ENCODE data around the gene AIF1L.
A peak's percentile ranks its signal among the peaks of the same experiment; 100 is the strongest.
"Not testable (repeated sequence)": the region's sequence is repeated elsewhere in the genome, so short reads cannot be mapped to it uniquely, and the experiment has no call there.

Gene AIF1L

GRCh38 chr9:131090025-131090787, 6.1 kb upstream of the AIF1L start:
- Mint-ChIP-seq H3K36me3 (no peaks in the 10 kb centered on the region), H3K4me1 (no peaks in the 10 kb centered on the region), H3K9me3 (no peaks in the 10 kb centered on the region), H3K27ac (no peak overlapping the region), H3K27me3 (peaks cover 35% of the 10 kb centered on the region), H3K4me3 (no peak overlapping the region)
- ATAC-seq, result no peak

GRCh38 chr9:131091352-131091992, 4.9 kb upstream of the AIF1L start:
- H3K9me3 Mint-ChIP-seq, result no peaks in the 10 kb centered on the region
- no peak overlapping the region for H3K27ac Mint-ChIP-seq
- peaks cover 6% of the 10 kb centered on the region for H3K4me1 Mint-ChIP-seq
- no peaks in the 10 kb centered on the region for H3K36me3 Mint-ChIP-seq
- H3K4me3 Mint-ChIP-seq, result no peak overlapping the region
- peaks cover 46% of the 10 kb centered on the region for H3K27me3 Mint-ChIP-seq
- no peak for ATAC-seq

- H3K36me3 Mint-ChIP-seq, result no peaks in the 10 kb centered on the region
Measured at GRCh38 chr9:131092030-131092429, 4.3 kb upstream of the AIF1L start.

GRCh38 chr9:131092548-131093440, 3.5 kb upstream of the AIF1L start:
- H3K4me3 Mint-ChIP-seq, result no peak overlapping the region
- H3K9me3 Mint-ChIP-seq, result no peaks in the 10 kb centered on the region
- H3K4me1 Mint-ChIP-seq, result peaks cover 13% of the 10 kb centered on the region
- no peak overlapping the region for H3K27ac Mint-ChIP-seq
- peaks cover 52% of the 10 kb centered on the region for H3K27me3 Mint-ChIP-seq
- H3K36me3 Mint-ChIP-seq, result no peaks in the 10 kb centered on the region
- no peak for ATAC-seq

More at GRCh38 chr9:131092030-131092429, 4.3 kb upstream of the AIF1L start:
- Mint-ChIP-seq H3K27me3 (peaks cover 48% of the 10 kb centered on the region), H3K27ac (no peak overlapping the region), H3K9me3 (no peaks in the 10 kb centered on the region), H3K4me1 (peaks cover 7% of the 10 kb centered on the region), H3K4me3 (no peak overlapping the region)
- no peak for ATAC-seq

GRCh38 chr9:131094015-131094414, 2.3 kb upstream of the AIF1L start:
- ATAC-seq, result no peak
- H3K9me3 Mint-ChIP-seq, result no peaks in the 10 kb centered on the region
- H3K27me3 Mint-ChIP-seq, result peaks cover 59% of the 10 kb centered on the region
- H3K36me3 Mint-ChIP-seq, result no peaks in the 10 kb centered on the region
- H3K4me3 Mint-ChIP-seq, result no peak overlapping the region
- H3K27ac Mint-ChIP-seq, result no peak overlapping the region
- peaks cover 17% of the 10 kb centered on the region for H3K4me1 Mint-ChIP-seq

- H3K9me3 Mint-ChIP-seq, result no peaks in the 10 kb centered on the region
- peaks cover 20% of the 10 kb centered on the region for H3K4me1 Mint-ChIP-seq
- H3K27ac Mint-ChIP-seq, result no peak overlapping the region
- no peak overlapping the region for H3K4me3 Mint-ChIP-seq
- ATAC-seq, result no peak
- no peaks in the 10 kb centered on the region for H3K36me3 Mint-ChIP-seq
- peaks cover 65% of the 10 kb centered on the region for H3K27me3 Mint-ChIP-seq
Measured at GRCh38 chr9:131094622-131095021, 1.7 kb upstream of the AIF1L start.

- H3K36me3 Mint-ChIP-seq, result no peaks in the 10 kb centered on the region
- ATAC-seq, result no peak
- H3K4me3 Mint-ChIP-seq, result peak overlapping the region; percentile 43
- H3K27me3 Mint-ChIP-seq, result peaks cover 76% of the 10 kb centered on the region
- H3K4me1 Mint-ChIP-seq, result peaks cover 20% of the 10 kb centered on the region
- H3K27ac Mint-ChIP-seq, result no peak overlapping the region
- no peaks in the 10 kb centered on the region for H3K9me3 Mint-ChIP-seq
Measured at GRCh38 chr9:131095666-131096268, 564 bp upstream of the AIF1L start.

GRCh38 chr9:131097126-131097947, 1.0 kb downstream of the AIF1L start:
- Mint-ChIP-seq H3K27ac (no peak overlapping the region), H3K4me3 (peak overlapping the region; percentile 62), H3K36me3 (no peaks in the 10 kb centered on the region), H3K27me3 (peaks cover 81% of the 10 kb centered on the region), H3K9me3 (no peaks in the 10 kb centered on the region), H3K4me1 (peaks cover 20% of the 10 kb centered on the region)
- no peak for ATAC-seq

GRCh38 chr9:131097948-131098278, 1.6 kb downstream of the AIF1L start:
- Mint-ChIP-seq H3K36me3 (no peaks in the 10 kb centered on the region), H3K9me3 (no peaks in the 10 kb centered on the region), H3K27me3 (peaks cover 84% of the 10 kb centered on the region), H3K27ac (no peak overlapping the region), H3K4me3 (no peak overlapping the region), H3K4me1 (peaks cover 20% of the 10 kb centered on the region)
- ATAC-seq, result no peak

- ATAC-seq, result peak; percentile 37
- no peaks in the 10 kb centered on the region for H3K36me3 Mint-ChIP-seq
- no peak overlapping the region for H3K27ac Mint-ChIP-seq
- H3K4me3 Mint-ChIP-seq, result no peak overlapping the region
- H3K9me3 Mint-ChIP-seq, result no peaks in the 10 kb centered on the region
- H3K27me3 Mint-ChIP-seq, result peaks cover 84% of the 10 kb centered on the region
- H3K4me1 Mint-ChIP-seq, result peaks cover 20% of the 10 kb centered on the region
Measured at GRCh38 chr9:131098391-131099101, 2.2 kb downstream of the AIF1L start.

- Mint-ChIP-seq H3K36me3 (no peaks in the 10 kb centered on the region), H3K9me3 (no peaks in the 10 kb centered on the region), H3K4me1 (peaks cover 20% of the 10 kb centered on the region), H3K27me3 (peaks cover 84% of the 10 kb centered on the region), H3K4me3 (no peak overlapping the region), H3K27ac (no peak overlapping the region)
- no peak for ATAC-seq
Measured at GRCh38 chr9:131099102-131099606, 2.8 kb downstream of the AIF1L start.

GRCh38 chr9:131099845-131100244, 3.5 kb downstream of the AIF1L start:
- H3K27ac Mint-ChIP-seq, H3K9me3 Mint-ChIP-seq, H3K36me3 Mint-ChIP-seq, ATAC-seq, H3K4me3 Mint-ChIP-seq: not testable (repeated sequence)
- H3K4me1 Mint-ChIP-seq, result peaks cover 20% of the 10 kb centered on the region
- peaks cover 80% of the 10 kb centered on the region for H3K27me3 Mint-ChIP-seq

GRCh38 chr9:131100445-131100844, 4.1 kb downstream of the AIF1L start:
- Mint-ChIP-seq H3K4me1 (peaks cover 20% of the 10 kb centered on the region), H3K27ac (no peak overlapping the region), H3K4me3 (no peak overlapping the region), H3K9me3 (no peaks in the 10 kb centered on the region), H3K27me3 (peaks cover 74% of the 10 kb centered on the region), H3K36me3 (no peaks in the 10 kb centered on the region)
- ATAC-seq, result no peak
